Esophagus muscularis mucosa (tissue), 4 donors: Measurements from ENCODE around the gene SHROOM4. TPM values are rescaled to one million over a fixed set of nuclear protein-coding genes. Genes with fewer than 3 reads are reported as not detected.
A peak's percentile ranks its signal among the peaks of the same experiment; 100 is the strongest.

Experiments
- DNase-seq: peaks from one replicate; pipeline ENCODE4 v3.0.0-alpha.2; 2017; ENCODE audit errors: extremely low spot score
- H3K27ac ChIP-seq, 4 donors: fragments of 200-600 bp; sonication (generic); replicated peaks in 1 of 4; 1 replicate in 3 of 4; 2 replicates in 1 of 4; pipeline ENCODE4 v1.5.1; 2016 to 2019; ENCODE audit warnings: mild to moderate bottlenecking in 1 of 4
- H3K27me3 ChIP-seq, 4 donors: fragments of 200-600 bp; sonication (generic); one replicate each; pipeline versions ENCODE4 v1.5.1 to v1.6.0; 2016 to 2019
- H3K36me3 ChIP-seq, 4 donors: fragments of 200-600 bp; sonication (generic); one replicate each; pipeline ENCODE4 v1.5.1; 2016 to 2019
- H3K4me1 ChIP-seq, 4 donors: fragments of 200-600 bp; sonication (generic); one replicate each; pipeline ENCODE4 v1.5.1; 2016 to 2019
- H3K4me3 ChIP-seq, 4 donors: fragments of 200-600 bp; sonication (generic); 1 replicate in 2 of 4; 2 replicates in 2 of 4; pipeline ENCODE4 v1.5.1; 2016 to 2019; ENCODE audit warnings: mild to moderate bottlenecking in 4 of 4, moderate library complexity in 1 of 4
- H3K9me3 ChIP-seq, 4 donors: fragments of 200-600 bp; sonication (generic); 1 replicate in 3 of 4; 2 replicates in 1 of 4; pipeline ENCODE4 v1.5.1; 2016 to 2019
- EP300 ChIP-seq: sonication (generic); formaldehyde crosslinking; IDR thresholded peaks from one replicate; pipeline ENCODE4 v1.6.1; 2017; ENCODE audit warnings: antibody characterized with exemption
- POLR2A ChIP-seq: fragments of 450-650 bp; IDR thresholded peaks from one replicate; pipeline ENCODE4 v1.6.1; 2017; ENCODE audit warnings: antibody characterized with exemption, moderate library complexity, mild to moderate bottlenecking, low read depth
- POLR2AphosphoS5 ChIP-seq, 2 donors: sonication (generic); formaldehyde crosslinking; IDR thresholded peaks; one replicate each; pipeline ENCODE4 v1.6.1; 2017; ENCODE audit warnings: antibody characterized with exemption in 2 of 2
- WGBS: methylation state at CpG from one replicate; pipeline ENCODE4 v1.1.5; 2018; 5-methylcytosine and 5-hydroxymethylcytosine counted together
- intact Hi-C: fragments of 100-400 bp; cut with DNase I; formaldehyde crosslinking; loops from one replicate; pipeline ENCODE4 v1.15.1; 2023
- total RNA-seq, 4 donors: library from RNA; depleted of rRNA; stranded (reverse); fragments of >200 nt; gene quantifications; one replicate each; pipeline versions ENCODE4 v1.1.0 to v1.2.1, GENCODE V29; 2016
- TF ChIP-seq, protein P1 (sequence below), 3 experiments: fragments of 200-600 bp in 2 of 3; fragments of 450-650 bp in 1 of 3; sonication (generic) in 2 of 3; IDR thresholded peaks; one replicate each; pipeline ENCODE4 v1.5.1; 2017 to 2019; ENCODE audit warnings: antibody characterized with exemption in 3 of 3, mild to moderate bottlenecking in 2 of 3, moderate library complexity in 1 of 3

Gene SHROOM4
- total RNA-seq, 4 donors from 2014 or later: 5.4 to 12.4 (median 11.4) TPM

DNA sequence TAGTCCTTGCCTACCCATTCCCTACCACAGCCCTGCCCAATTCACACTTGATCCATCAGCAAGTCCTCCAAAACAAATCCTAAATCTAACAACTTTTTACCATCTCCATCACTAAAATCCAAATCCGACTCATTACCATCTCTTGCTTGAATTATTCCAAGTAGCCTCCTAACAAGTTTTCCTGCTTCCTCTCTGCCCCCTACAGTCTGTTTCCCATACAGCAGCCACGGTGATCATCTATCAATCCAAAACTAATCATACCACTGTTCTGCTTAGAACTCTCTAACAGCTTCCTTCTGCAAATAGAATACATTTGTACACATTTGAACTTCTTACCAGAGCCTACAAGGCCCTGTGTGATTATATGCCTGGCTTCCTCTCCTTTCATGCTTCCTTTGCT lies 133.0 kb downstream of the SHROOM4 start:
- Histone ChIP-seq H3K36me3 (no peaks in the 10 kb centered on the region), H3K9me3 (no peaks in the 10 kb centered on the region), H3K27me3 (no peaks in the 10 kb centered on the region), H3K4me3 (no peak overlapping the region), H3K27ac (no peak overlapping the region), H3K4me1 (peaks cover 0 to 8% (median 0%) of the 10 kb centered on the region in 4 donors)
- TF ChIP-seq POLR2AphosphoS5 (IDR thresholded peaks at IDR 0.05): no peak
- no peak for TF ChIP-seq EP300
- no peak for TF ChIP-seq POLR2A
- TF ChIP-seq, protein P1, sequence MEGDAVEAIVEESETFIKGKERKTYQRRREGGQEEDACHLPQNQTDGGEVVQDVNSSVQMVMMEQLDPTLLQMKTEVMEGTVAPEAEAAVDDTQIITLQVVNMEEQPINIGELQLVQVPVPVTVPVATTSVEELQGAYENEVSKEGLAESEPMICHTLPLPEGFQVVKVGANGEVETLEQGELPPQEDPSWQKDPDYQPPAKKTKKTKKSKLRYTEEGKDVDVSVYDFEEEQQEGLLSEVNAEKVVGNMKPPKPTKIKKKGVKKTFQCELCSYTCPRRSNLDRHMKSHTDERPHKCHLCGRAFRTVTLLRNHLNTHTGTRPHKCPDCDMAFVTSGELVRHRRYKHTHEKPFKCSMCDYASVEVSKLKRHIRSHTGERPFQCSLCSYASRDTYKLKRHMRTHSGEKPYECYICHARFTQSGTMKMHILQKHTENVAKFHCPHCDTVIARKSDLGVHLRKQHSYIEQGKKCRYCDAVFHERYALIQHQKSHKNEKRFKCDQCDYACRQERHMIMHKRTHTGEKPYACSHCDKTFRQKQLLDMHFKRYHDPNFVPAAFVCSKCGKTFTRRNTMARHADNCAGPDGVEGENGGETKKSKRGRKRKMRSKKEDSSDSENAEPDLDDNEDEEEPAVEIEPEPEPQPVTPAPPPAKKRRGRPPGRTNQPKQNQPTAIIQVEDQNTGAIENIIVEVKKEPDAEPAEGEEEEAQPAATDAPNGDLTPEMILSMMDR (IDR thresholded peaks at IDR 0.05): peak in 1 of 3 experiments; percentile 13
- intact Hi-C loops: no loop called here
- WGBS: 57% methylated on average over 2 of the region's 2 CpGs
- no peak for DNase-seq

DNA sequence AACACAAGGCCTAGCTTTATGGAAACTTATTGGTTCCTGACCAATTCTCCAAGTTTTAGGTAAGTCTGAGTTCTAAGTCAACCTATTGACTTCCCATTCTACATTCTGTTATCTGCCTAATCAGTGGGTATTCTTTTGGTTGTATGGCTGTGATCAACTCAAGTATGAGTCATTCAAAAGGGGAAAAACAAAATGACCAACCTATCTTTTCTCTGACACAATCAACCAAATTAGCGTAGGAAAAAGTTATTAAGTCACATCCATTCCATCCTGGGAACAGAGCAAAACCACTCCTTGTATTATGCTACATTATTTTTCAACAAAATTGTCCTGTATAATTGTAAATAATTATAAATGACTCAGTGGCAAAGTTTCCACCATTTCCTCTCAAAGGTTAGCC lies 136.2 kb downstream of the SHROOM4 start:
- H3K27me3 ChIP-seq: no peaks in the 10 kb centered on the region
- no peaks in the 10 kb centered on the region for H3K9me3 ChIP-seq
- no peak overlapping the region for H3K4me3 ChIP-seq
- 56% methylated on average over 1 of the region's 1 CpG for WGBS
- TF ChIP-seq POLR2AphosphoS5 (IDR thresholded peaks at IDR 0.05) (no peak), EP300 (no peak), POLR2A (no peak)
- TF ChIP-seq, protein P1 (IDR thresholded peaks at IDR 0.05): no peak
- no peak for DNase-seq
- no peaks in the 10 kb centered on the region for H3K4me1 ChIP-seq
- no peak overlapping the region for H3K27ac ChIP-seq
- H3K36me3 ChIP-seq: no peaks in the 10 kb centered on the region
- intact Hi-C loops: no loop called here

DNA sequence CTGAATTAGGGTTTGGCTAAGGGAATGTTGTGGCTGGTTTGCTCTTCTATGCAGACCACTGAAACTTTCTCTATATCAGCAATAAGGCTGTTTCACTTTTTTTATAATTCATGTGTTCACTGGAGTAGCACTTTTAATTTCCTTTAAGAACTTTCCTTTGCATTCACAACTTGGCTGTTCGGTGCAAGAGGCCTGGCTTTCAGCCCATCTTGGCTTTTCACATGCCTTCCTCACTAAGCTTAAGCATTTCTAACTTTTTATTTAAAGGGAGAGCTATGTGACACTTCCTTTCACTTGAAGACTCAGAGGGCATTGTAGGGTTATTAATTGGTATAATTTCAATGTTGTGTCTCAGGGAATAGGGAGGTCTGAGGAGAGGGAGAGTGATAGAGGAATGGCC lies 142.3 kb downstream of the SHROOM4 start:
- Histone ChIP-seq H3K36me3 (no peaks in the 10 kb centered on the region), H3K27ac (no peak overlapping the region), H3K9me3 (no peaks in the 10 kb centered on the region), H3K27me3 (no peaks in the 10 kb centered on the region), H3K4me3 (no peak overlapping the region), H3K4me1 (no peaks in the 10 kb centered on the region)
- 15% methylated on average over 1 of the region's 1 CpG for WGBS
- TF ChIP-seq, protein P1 (IDR thresholded peaks at IDR 0.05): no peak
- intact Hi-C loops: no loop called here
- no peak for DNase-seq

DNA sequence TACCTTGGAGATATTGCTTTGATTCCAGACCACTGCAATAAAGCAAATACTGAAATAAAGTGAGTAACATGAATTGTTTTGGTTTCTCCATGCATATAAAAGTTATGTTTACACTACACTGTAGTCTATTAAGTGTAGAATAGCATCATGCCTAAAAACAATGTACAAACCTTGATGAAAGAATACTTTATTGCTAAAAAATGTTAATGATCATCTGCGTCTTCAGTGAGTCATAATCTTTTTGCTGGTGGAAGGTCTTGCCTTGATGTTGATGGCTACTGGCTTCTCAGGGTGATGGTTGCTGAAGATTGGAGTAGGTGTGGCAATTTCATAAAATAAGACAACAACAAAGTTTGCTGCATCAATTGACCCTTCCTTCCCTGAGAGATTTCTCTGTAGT lies 145.1 kb downstream of the SHROOM4 start:
- Histone ChIP-seq H3K4me3 (no peak overlapping the region), H3K27ac (no peak overlapping the region), H3K27me3 (no peaks in the 10 kb centered on the region), H3K4me1 (no peaks in the 10 kb centered on the region), H3K9me3 (no peaks in the 10 kb centered on the region), H3K36me3 (no peaks in the 10 kb centered on the region)
- TF ChIP-seq, protein P1 (IDR thresholded peaks at IDR 0.05): no peak
- TF ChIP-seq EP300 (no peak), POLR2AphosphoS5 (IDR thresholded peaks at IDR 0.05) (no peak)
- WGBS: 58% methylated on average over 1 of the region's 1 CpG
- intact Hi-C loops: no loop called here
- no peak for DNase-seq

DNA sequence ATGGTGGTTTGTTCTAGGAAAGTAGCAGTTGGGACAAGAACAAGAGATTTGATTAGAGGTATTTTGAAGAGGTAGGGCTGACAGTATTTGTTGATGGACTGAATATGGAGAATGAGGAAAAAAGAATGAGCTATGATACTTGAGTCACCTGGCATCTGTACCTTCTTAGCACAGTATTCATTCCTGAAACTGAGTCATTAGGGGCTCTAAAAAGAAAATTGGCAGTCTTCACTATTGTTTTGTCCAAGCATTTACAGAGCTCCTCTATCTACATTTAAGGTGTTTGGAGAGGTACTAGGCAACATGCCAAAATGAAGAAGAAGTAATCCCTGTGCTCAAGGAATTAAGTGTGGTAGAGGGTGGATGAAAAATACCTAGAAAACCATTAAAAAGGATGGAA lies 165.8 kb downstream of the SHROOM4 start:
- Histone ChIP-seq H3K27ac (no peak overlapping the region), H3K4me1 (peaks cover 0 to 7% (median 4%) of the 10 kb centered on the region in 4 donors), H3K36me3 (no peaks in the 10 kb centered on the region), H3K9me3 (no peaks in the 10 kb centered on the region), H3K27me3 (no peaks in the 10 kb centered on the region), H3K4me3 (no peak overlapping the region)
- DNase-seq: no peak
- intact Hi-C loops: no loop called here
- TF ChIP-seq POLR2AphosphoS5 (IDR thresholded peaks at IDR 0.05) (no peak), POLR2A (no peak), EP300 (no peak)
- TF ChIP-seq, protein P1 (IDR thresholded peaks at IDR 0.05): no peak
